Panc1 (cell line): ENCODE data around the gene EPN2. TPM values are rescaled to one million over a fixed set of nuclear protein-coding genes. Genes with fewer than 3 reads are reported as not detected.

Experiments
- ATAC-seq: fragments of 200-7000 bp; cut with Tn5 transposase; 2 replicates; pipeline ENCODE4 v1.9.1; 2020; ENCODE audit warnings: mild to moderate bottlenecking, moderate library complexity
- BruUV-seq: library from RNA; stranded (reverse); fragments of 400-500 nt; replicated peaks from 2 replicates; lab custom pipeline; 2021; lab: Mats Ljungman, UMichigan
- CTCF ChIA-PET: fragments of 300-600 bp; sonication (Branson Sonifier 250); formaldehyde crosslinking; loops from one replicate; lab custom pipeline; 2022; ENCODE audit warnings: antibody characterized with exemption; lab: Charles Lee
- POLR2A ChIA-PET: fragments of 300-600 bp; sonication (Branson Sonifier 250); formaldehyde crosslinking; loops from one replicate; lab custom pipeline; 2022; ENCODE audit warnings: antibody characterized with exemption; lab: Charles Lee
- DNase-seq: peaks from one replicate; pipeline ENCODE4 v3.0.0-alpha.2; 2010; ENCODE audit warnings: low read depth, low spot score
- H3K27ac ChIP-seq: 2 replicates; pipeline ENCODE4 v1.5.1; 2011; ENCODE audit warnings: mild to moderate bottlenecking, low read length, inconsistent platforms
- H3K27me3 ChIP-seq: fragments of 200-500 bp; sonication (Bioruptor generic); 2 replicates; pipeline ENCODE4 v1.6.0; 2014; ENCODE audit warnings: low read length, inconsistent platforms; ENCODE audit not compliant: control insufficient read depth, insufficient read depth
- H3K36me3 ChIP-seq: fragments of 200-500 bp; sonication (Bioruptor generic); 2 replicates; pipeline ENCODE4 v1.5.1; 2014; ENCODE audit warnings: inconsistent platforms, mild to moderate bottlenecking, low read length, moderate library complexity; ENCODE audit not compliant: control insufficient read depth, insufficient read depth
- H3K4me1 ChIP-seq: 2 replicates; pipeline ENCODE4 v1.5.1; 2011; ENCODE audit warnings: inconsistent platforms, mild to moderate bottlenecking, low read length, moderate library complexity; ENCODE audit not compliant: control insufficient read depth, insufficient read depth
- H3K4me3 ChIP-seq, 2 experiments: 2 replicates each; pipeline ENCODE4 v1.5.1; 2011 to 2012; ENCODE audit warnings: low read depth in 2 of 2, low read length in 2 of 2, mild to moderate bottlenecking in 2 of 2, inconsistent platforms in 1 of 2, moderate library complexity in 1 of 2
- H3K9me3 ChIP-seq: fragments of 200-500 bp; sonication (Bioruptor generic); 2 replicates; pipeline ENCODE4 v1.5.1; 2014; ENCODE audit warnings: low read depth, mild to moderate bottlenecking, inconsistent platforms, low read length, moderate library complexity; ENCODE audit not compliant: control insufficient read depth, insufficient read depth
- POLR2AphosphoS5 ChIP-seq: IDR thresholded peaks from 2 replicates; pipeline ENCODE4 v1.6.1; 2012; ENCODE audit warnings: mild to moderate bottlenecking, low read depth, low read length, moderate library complexity
- SIN3A ChIP-seq: IDR thresholded peaks from 2 replicates; pipeline ENCODE4 v1.6.1; 2012; ENCODE audit warnings: low read depth, mild to moderate bottlenecking, low read length, moderate library complexity, borderline replicate concordance; ENCODE audit not compliant: insufficient read depth
- TCF7L2 ChIP-seq: IDR thresholded peaks from 2 replicates; pipeline ENCODE4 v1.6.1; 2011; ENCODE audit warnings: mild to moderate bottlenecking, low read depth, low read length, inconsistent platforms
- in situ Hi-C: cut with HindIII; loops from 2 replicates; pipeline ENCODE4 v1.10.0; 2016; ENCODE audit warnings: low sequenced_read_pairs, low pct_unique_long_range_greater_than_20kb
- intact Hi-C: fragments of 100-400 bp; cut with micrococcal nuclease; formaldehyde crosslinking; loops from one replicate; pipeline ENCODE4 v1.10.0; 2022; ENCODE audit not compliant: unreplicated experiment
- total RNA-seq: library from RNA; stranded (reverse); gene quantifications from one replicate; pipeline ENCODE4 v1.2.1, GENCODE V29; 2021; ENCODE audit not compliant: unreplicated experiment
- TF ChIP-seq, protein P1 (sequence below): fragments of 450-650 bp; IDR thresholded peaks from 2 replicates; pipeline ENCODE4 v1.5.1; 2017; ENCODE audit warnings: mild to moderate bottlenecking
- TF ChIP-seq, protein P2 (sequence below), 2 experiments: IDR thresholded peaks; 2 replicates each; pipeline ENCODE4 v1.6.1; 2011 to 2012; ENCODE audit warnings: low read depth in 2 of 2, control low read depth in 1 of 2, low read length in 1 of 2, mild to moderate bottlenecking in 1 of 2, moderate library complexity in 1 of 2; ENCODE audit not compliant: insufficient read depth in 1 of 2

Gene EPN2
- total RNA-seq, 1 experiment from 2014 or later, result 35.0 TPM

DNA sequence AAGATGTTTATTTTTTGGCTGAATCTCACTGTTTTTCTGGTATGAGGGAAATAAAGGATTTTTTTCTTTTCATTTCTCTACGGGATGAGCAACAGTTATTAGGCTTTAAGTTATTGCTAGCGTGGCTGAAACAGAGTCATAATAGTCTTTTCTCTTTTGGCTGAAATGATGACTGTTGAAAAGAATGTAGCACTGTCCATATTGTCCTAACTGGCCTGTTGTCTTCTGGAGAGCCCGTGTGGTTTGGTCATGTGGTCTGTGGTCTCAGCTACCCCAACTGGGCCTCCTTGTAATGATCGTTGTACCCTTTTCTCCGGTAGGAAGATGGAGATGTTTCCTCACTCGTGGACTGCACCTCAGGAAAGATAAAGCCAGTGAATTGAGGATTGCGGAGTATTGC lies 36.6 kb downstream of the EPN2 start:
- Histone ChIP-seq H3K4me3 (no peak overlapping the region), H3K27me3 (no peaks in the 10 kb centered on the region), H3K36me3 (no peaks in the 10 kb centered on the region), H3K9me3 (no peaks in the 10 kb centered on the region), H3K27ac (no peak overlapping the region), H3K4me1 (no peaks in the 10 kb centered on the region; the same call in 1 of the 2 replicates)
- ChIA-PET CTCF (no interaction called here), POLR2A (no interaction called here)
- intact Hi-C loops (no loop called here), in situ Hi-C loops (no loop called here)
- DNase-seq, result no peak
- no peak for ATAC-seq
- no TSS peak for BruUV-seq
- TF ChIP-seq TCF7L2, result no peak
- TF ChIP-seq, protein P1, sequence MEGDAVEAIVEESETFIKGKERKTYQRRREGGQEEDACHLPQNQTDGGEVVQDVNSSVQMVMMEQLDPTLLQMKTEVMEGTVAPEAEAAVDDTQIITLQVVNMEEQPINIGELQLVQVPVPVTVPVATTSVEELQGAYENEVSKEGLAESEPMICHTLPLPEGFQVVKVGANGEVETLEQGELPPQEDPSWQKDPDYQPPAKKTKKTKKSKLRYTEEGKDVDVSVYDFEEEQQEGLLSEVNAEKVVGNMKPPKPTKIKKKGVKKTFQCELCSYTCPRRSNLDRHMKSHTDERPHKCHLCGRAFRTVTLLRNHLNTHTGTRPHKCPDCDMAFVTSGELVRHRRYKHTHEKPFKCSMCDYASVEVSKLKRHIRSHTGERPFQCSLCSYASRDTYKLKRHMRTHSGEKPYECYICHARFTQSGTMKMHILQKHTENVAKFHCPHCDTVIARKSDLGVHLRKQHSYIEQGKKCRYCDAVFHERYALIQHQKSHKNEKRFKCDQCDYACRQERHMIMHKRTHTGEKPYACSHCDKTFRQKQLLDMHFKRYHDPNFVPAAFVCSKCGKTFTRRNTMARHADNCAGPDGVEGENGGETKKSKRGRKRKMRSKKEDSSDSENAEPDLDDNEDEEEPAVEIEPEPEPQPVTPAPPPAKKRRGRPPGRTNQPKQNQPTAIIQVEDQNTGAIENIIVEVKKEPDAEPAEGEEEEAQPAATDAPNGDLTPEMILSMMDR, result no peak
- no peak for TF ChIP-seq POLR2AphosphoS5
- no peak for TF ChIP-seq SIN3A
- TF ChIP-seq, protein P2, sequence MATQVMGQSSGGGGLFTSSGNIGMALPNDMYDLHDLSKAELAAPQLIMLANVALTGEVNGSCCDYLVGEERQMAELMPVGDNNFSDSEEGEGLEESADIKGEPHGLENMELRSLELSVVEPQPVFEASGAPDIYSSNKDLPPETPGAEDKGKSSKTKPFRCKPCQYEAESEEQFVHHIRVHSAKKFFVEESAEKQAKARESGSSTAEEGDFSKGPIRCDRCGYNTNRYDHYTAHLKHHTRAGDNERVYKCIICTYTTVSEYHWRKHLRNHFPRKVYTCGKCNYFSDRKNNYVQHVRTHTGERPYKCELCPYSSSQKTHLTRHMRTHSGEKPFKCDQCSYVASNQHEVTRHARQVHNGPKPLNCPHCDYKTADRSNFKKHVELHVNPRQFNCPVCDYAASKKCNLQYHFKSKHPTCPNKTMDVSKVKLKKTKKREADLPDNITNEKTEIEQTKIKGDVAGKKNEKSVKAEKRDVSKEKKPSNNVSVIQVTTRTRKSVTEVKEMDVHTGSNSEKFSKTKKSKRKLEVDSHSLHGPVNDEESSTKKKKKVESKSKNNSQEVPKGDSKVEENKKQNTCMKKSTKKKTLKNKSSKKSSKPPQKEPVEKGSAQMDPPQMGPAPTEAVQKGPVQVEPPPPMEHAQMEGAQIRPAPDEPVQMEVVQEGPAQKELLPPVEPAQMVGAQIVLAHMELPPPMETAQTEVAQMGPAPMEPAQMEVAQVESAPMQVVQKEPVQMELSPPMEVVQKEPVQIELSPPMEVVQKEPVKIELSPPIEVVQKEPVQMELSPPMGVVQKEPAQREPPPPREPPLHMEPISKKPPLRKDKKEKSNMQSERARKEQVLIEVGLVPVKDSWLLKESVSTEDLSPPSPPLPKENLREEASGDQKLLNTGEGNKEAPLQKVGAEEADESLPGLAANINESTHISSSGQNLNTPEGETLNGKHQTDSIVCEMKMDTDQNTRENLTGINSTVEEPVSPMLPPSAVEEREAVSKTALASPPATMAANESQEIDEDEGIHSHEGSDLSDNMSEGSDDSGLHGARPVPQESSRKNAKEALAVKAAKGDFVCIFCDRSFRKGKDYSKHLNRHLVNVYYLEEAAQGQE (IDR thresholded peaks at IDR 0.05; ENCODE audit: insufficient read depth in 1 of 2, low read depth in 2 of 2, low read length in 1 of 2), result no peak

DNA sequence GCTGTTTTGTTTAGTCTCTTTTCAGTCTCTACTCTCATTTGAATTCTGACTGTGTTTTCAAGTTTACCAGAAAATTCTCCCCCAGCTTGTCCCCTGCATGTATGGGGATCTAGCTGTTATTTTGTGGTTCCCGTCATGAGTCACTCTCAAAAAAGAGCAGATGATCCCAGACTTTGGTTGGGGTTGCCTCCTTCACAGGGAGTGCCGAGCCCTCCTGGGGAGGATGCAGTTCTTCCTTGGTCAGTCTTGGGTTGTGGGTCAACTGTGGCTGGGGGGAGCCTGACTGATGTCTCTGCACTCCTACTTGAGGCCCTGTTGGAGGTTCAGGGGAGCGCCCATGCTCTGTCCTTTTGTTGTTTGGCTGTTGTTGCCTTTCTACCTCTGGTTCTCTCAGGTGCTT lies 37.7 kb downstream of the EPN2 start:
- H3K9me3 ChIP-seq, result no peaks in the 10 kb centered on the region
- H3K36me3 ChIP-seq, result no peaks in the 10 kb centered on the region
- no peaks in the 10 kb centered on the region; the same call in 1 of the 2 replicates for H3K4me1 ChIP-seq
- in situ Hi-C loops (no loop called here), intact Hi-C loops (no loop called here)
- no TSS peak for BruUV-seq
- TF ChIP-seq SIN3A (no peak), POLR2AphosphoS5 (no peak), TCF7L2 (no peak)
- TF ChIP-seq, protein P1, result no peak
- TF ChIP-seq, protein P2 (IDR thresholded peaks at IDR 0.05; ENCODE audit: insufficient read depth in 1 of 2, low read depth in 2 of 2, low read length in 1 of 2), result no peak
- CTCF ChIA-PET, result interaction anchor here (0.6 kb wide), 1 partner anchor 195 kb away, joined by 7 read pairs; no protein-coding TSS in a partner anchor
- H3K4me3 ChIP-seq, result no peak overlapping the region
- POLR2A ChIA-PET, result no interaction called here
- no peak for ATAC-seq
- no peaks in the 10 kb centered on the region for H3K27me3 ChIP-seq
- no peak overlapping the region for H3K27ac ChIP-seq
- DNase-seq, result no peak
